Ovary (tissue), 3 donors: Measurements from ENCODE around the gene ACP7.

ENCODE experiments used
- POLR2A ChIP-seq: fragments of 450-650 bp; IDR thresholded peaks from one replicate; pipeline ENCODE4 v1.6.1; 2017; ENCODE audit warnings: antibody characterized with exemption, mild to moderate bottlenecking, moderate library complexity
- TF ChIP-seq, protein P1 (sequence below), 3 donors: fragments of 450-650 bp in 2 of 3; fragments of 200-600 bp in 1 of 3; IDR thresholded peaks; one replicate each; pipeline versions ENCODE4 v1.5.1 to v1.8.0; 2016 to 2022; ENCODE audit warnings: antibody characterized with exemption in 3 of 3, mild to moderate bottlenecking in 1 of 3
- donor health status: DM: no; HTN: no; CAD: no.

DNA sequence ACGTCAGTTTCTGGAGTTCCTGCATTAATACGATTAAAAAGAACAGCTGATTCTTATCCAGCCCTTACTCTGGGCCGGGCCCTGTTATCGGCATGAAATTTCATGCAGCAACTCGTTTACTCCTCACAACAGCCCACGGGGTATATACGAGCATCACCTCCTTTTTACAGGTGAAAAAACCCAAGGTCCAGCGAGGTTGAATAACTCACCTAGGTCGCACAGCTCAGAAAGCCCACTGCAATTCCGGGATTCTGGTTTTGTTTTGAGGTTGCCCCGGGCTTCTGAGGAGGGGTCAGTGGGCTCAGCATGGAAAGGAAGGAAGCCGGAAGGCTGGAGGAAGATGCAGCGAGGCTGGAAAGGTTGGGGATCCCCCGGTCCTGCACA, 577 bp upstream of the ACP7 start:
- TF ChIP-seq, protein P1, sequence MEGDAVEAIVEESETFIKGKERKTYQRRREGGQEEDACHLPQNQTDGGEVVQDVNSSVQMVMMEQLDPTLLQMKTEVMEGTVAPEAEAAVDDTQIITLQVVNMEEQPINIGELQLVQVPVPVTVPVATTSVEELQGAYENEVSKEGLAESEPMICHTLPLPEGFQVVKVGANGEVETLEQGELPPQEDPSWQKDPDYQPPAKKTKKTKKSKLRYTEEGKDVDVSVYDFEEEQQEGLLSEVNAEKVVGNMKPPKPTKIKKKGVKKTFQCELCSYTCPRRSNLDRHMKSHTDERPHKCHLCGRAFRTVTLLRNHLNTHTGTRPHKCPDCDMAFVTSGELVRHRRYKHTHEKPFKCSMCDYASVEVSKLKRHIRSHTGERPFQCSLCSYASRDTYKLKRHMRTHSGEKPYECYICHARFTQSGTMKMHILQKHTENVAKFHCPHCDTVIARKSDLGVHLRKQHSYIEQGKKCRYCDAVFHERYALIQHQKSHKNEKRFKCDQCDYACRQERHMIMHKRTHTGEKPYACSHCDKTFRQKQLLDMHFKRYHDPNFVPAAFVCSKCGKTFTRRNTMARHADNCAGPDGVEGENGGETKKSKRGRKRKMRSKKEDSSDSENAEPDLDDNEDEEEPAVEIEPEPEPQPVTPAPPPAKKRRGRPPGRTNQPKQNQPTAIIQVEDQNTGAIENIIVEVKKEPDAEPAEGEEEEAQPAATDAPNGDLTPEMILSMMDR (IDR thresholded peaks at IDR 0.05) = no peak
- TF ChIP-seq POLR2A = no peak
